Measurements from ENCODE around the gene MCMBP.
"Not testable (repeated sequence)": the region's sequence is repeated elsewhere in the genome, so short reads cannot be mapped to it uniquely, and the experiment has no call there.

The MCMBP gene

GRCh38 chr10:119796039-119796438 lies 76.6 kb downstream of the MCMBP start:
- no peak for DNase-seq (ENCODE audit: extremely low spot score, insufficient read length, low read depth)
- FAIRE-seq: no peak

- FAIRE-seq; DNase-seq (ENCODE audit: extremely low spot score, insufficient read length, low read depth): not testable (repeated sequence)
These were observed 77.5 kb downstream of the MCMBP start for GRCh38 chr10:119795101-119795500.

GRCh38 chr10:119786117-119786769 lies 86.4 kb downstream of the MCMBP start:
- DNase-seq (ENCODE audit: extremely low spot score, insufficient read length, low read depth) (no peak), FAIRE-seq (no peak)

- DNase-seq (ENCODE audit: extremely low spot score, insufficient read length, low read depth): no peak
- FAIRE-seq: peak; percentile 78
These were observed 88.1 kb downstream of the MCMBP start for GRCh38 chr10:119784340-119785067.

- FAIRE-seq (no peak), DNase-seq (ENCODE audit: extremely low spot score, insufficient read length, low read depth) (no peak)
These were observed 89.0 kb downstream of the MCMBP start for GRCh38 chr10:119783665-119784027.

GRCh38 chr10:119782981-119783664 lies 89.5 kb downstream of the MCMBP start:
- no peak for DNase-seq (ENCODE audit: extremely low spot score, insufficient read length, low read depth)
- no peak for FAIRE-seq

GRCh38 chr10:119781498-119781897 lies 91.1 kb downstream of the MCMBP start:
- FAIRE-seq (no peak), DNase-seq (ENCODE audit: extremely low spot score, insufficient read length, low read depth) (no peak)

GRCh38 chr10:119780879-119781480 lies 91.7 kb downstream of the MCMBP start:
- no peak for FAIRE-seq

More at GRCh38 chr10:119780879-119781480, 91.7 kb downstream of the MCMBP start:
- no peak for DNase-seq (ENCODE audit: extremely low spot score, insufficient read length, low read depth)

Data from GM18507 (cell line).